Heart left ventricle (tissue), 13 donors: ENCODE results near the gene UBE3B.

Source experiments
- POLR2A ChIP-seq, 2 donors: fragments of 450-650 bp; IDR thresholded peaks; one replicate each; pipeline ENCODE4 v1.6.1; 2017; ENCODE audit warnings: antibody characterized with exemption in 2 of 2, mild to moderate bottlenecking in 2 of 2, moderate library complexity in 2 of 2
- TF ChIP-seq, protein P1 (sequence below), 12 donors: fragments of 200-600 bp; sonication (generic) in 4 of 12; IDR thresholded peaks; one replicate each; pipeline versions ENCODE4 v1.5.0 to v1.8.0; 2018 to 2022; ENCODE audit warnings: antibody characterized with exemption in 12 of 12, mild to moderate bottlenecking in 5 of 12
- donor health status: ischemic (EF 13 %, LVEDD 7.1; RV severe dilation, severe dysfunction).
- donor health status: DM: no; HTN: yes; CAD: no.
- donor health status: DM: no; HTN: no; CAD: no.
- donor health status: ischemic (EF 25% LVEDD 6.9; RV normal size, moderate dysfunction).
- donor health status: ischemic (EF 25% LVEDD 5.7; RV mildly dilated, moderate dysfunction).
- donor health status: ischemic (EF 35%, LVEDD 5.7; RV mildly dilated, moderate dysfunction).
- donor health status: nonischemic (EF 11% LVEDD 7.7; RV severe dilation, severe dysfunction).
- donor health status: DM: yes; HTN: yes; CAD: no.
- donor health status: PGD.
- donor health status: ischemic (EF 29% LVEDD 5.4; RV normal size, mild dysfunction).
- donor health status: nonischemic (EF 23%, LVEDD 6.1; RV moderate dilation, normal function).

DNA sequence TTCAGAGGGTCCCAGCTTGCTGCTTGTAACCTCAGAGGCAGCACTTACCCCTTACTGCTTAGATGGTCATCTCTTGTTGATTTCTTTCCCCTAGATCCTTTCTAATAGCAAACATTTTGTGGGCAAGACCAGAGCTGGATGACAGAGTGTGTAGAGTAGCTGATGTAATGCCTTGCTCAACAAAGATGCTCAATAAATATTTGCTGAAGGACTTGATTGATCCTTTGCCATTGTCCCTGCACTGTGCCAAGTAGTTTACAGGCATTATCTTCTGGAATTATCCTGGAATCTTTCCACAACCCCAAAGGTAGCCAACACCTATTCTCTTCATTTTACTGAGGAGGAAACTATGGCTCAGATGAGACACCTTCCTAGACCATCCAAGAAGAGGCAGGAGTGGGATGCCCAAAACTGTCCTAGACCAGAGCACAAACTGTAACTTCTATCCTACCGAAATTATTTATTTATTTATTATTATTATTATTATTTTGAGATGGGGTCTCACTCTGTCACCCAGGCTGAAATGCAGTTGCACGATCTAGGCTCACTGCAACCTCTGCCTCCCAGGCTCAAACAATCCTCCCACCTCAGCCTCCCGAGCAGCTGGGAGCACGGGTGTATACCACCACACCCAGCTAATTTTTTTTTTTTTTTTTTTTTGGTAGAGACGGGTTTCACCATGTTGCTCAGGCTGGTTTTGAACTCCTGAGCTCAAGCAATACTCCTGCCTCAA lies 94.5 kb downstream of the UBE3B start:
- no peak for TF ChIP-seq POLR2A (IDR thresholded peaks at IDR 0.05)
- TF ChIP-seq, protein P1, sequence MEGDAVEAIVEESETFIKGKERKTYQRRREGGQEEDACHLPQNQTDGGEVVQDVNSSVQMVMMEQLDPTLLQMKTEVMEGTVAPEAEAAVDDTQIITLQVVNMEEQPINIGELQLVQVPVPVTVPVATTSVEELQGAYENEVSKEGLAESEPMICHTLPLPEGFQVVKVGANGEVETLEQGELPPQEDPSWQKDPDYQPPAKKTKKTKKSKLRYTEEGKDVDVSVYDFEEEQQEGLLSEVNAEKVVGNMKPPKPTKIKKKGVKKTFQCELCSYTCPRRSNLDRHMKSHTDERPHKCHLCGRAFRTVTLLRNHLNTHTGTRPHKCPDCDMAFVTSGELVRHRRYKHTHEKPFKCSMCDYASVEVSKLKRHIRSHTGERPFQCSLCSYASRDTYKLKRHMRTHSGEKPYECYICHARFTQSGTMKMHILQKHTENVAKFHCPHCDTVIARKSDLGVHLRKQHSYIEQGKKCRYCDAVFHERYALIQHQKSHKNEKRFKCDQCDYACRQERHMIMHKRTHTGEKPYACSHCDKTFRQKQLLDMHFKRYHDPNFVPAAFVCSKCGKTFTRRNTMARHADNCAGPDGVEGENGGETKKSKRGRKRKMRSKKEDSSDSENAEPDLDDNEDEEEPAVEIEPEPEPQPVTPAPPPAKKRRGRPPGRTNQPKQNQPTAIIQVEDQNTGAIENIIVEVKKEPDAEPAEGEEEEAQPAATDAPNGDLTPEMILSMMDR (IDR thresholded peaks at IDR 0.05): no peak
